ENCODE results near the gene CBX5.
"Not testable (repeated sequence)": the region's sequence is repeated elsewhere in the genome, so short reads cannot be mapped to it uniquely, and the experiment has no call there.

CBX5 gene

GRCh38 chr12:54196396-54196795 is 83.5 kb downstream of the CBX5 start:
- no peak overlapping the region for H3K4me3 ChIP-seq (ENCODE audit: low read length)
- TF ChIP-seq ZNF274 (IDR thresholded peaks at IDR 0.05; ENCODE audit: low read depth, low read length): no peak

DNA sequence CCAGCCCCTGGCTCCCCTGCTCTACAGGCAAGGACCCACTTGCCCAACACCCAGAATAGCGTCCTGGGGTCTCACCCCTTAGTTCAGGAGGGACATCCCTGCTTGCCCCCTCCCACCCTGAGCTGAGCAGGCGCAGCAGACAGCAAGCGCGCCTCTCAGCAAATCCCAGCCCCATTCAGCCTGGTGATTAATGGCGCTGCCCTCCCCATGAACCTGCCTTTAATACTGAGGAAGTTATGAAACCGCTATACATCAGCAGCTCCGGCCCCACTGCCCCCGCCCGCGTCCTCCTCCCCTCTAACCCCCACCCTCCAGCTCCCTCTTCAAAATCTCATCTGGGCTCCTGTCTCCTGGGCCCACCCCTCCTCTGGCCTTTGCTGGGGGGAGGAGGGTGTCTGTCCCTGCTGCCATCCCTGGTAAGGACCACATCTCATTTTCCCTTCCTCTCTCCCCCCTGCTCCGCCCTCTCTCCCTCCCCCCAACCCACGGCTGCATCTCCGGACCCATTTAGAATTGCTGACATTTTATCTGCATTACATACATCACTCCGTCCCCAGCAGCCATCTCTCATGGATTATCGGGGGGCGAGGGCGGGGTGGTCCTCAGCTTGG is 84.1 kb downstream of the CBX5 start:
- no peak overlapping the region for H3K4me3 ChIP-seq (ENCODE audit: low read length)
- no peak for TF ChIP-seq ZNF274 (IDR thresholded peaks at IDR 0.05; ENCODE audit: low read depth, low read length)

DNA sequence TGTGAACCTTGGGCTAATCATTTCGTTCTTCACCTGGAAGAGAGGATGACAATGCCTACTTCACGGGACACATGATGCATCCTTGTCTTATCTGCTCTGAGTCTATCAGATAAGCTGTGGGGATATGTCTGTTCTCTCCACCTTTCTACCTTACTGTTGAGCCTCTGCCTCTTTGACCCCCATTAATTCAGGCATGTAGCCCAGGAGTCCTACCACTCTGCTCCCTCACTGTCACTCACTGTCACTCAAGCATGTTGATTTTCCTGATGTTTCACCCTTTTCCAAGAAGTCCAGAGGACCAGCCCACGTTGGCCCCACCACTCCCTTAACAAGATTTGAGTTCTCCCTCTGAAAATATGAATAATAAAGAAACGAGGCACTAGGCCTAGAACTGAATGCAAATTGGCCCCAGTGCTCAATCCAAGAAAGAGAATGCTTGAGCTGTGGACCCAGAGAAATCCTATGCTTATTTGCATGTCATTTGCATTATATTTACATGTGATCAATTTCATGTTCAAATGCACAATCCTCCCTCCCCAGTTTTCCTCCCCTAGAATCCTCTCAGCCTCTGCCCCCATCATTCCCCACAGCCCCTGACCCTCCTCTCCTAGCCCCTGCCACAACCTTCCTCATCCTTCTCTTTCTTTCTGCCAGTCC is 84.7 kb downstream of the CBX5 start:
- TF ChIP-seq ZNF274 (IDR thresholded peaks at IDR 0.05; ENCODE audit: low read depth, low read length): no peak
- H3K4me3 ChIP-seq (ENCODE audit: low read length): no peak overlapping the region

GRCh38 chr12:54194611-54195010 is 85.3 kb downstream of the CBX5 start:
- H3K4me3 ChIP-seq (ENCODE audit: low read length): not testable (repeated sequence)

DNA sequence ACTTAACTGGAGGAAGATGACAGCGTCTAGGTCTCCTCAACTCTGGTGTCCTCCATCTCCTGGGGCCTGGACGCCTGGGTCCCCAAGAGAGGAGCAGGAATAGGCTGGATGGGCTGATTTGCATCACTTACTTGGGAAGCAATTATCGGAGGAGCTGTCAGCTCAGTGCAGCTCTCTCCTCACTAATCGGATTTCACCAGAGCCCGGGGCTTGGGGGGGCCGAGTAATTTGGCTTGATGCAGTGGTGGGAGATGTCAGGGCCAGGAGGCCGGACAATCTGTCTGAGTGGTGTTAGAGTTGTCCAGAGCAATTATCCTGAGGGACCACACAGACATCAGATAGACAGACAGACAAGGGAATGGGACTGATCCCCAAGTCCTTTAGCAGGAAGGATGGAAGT is 86.5 kb downstream of the CBX5 start:
- H3K4me3 ChIP-seq (ENCODE audit: low read length): no peak overlapping the region
- no peak for TF ChIP-seq ZNF274 (IDR thresholded peaks at IDR 0.05; ENCODE audit: low read depth, low read length)

GRCh38 chr12:54191550-54192022 is 88.3 kb downstream of the CBX5 start:
- H3K4me3 ChIP-seq (ENCODE audit: low read length): no peak overlapping the region
- TF ChIP-seq ZNF274 (IDR thresholded peaks at IDR 0.05; ENCODE audit: low read depth, low read length): no peak

- no peak for TF ChIP-seq ZNF274 (IDR thresholded peaks at IDR 0.05; ENCODE audit: low read depth, low read length)
- H3K4me3 ChIP-seq (ENCODE audit: low read length): no peak overlapping the region
These were observed 88.8 kb downstream of the CBX5 start for GRCh38 chr12:54191126-54191525.

DNA sequence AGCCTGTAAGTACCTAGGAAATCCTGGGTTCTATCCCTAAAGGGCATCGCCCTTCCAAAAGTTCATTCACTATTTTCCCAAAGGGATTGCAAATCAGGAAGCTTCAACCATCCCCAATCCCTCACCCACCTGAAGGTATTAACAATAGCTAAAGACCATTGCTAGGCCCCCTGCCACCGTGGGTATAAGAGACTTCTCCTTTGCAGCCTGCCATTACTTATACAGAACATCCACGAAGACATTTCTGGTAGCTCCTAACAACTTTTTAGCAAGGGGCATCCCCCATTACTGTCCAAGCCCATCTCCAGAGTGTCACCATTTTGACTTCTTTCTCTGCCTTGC is 90.8 kb downstream of the CBX5 start:
- no peak for TF ChIP-seq ZNF274 (IDR thresholded peaks at IDR 0.05; ENCODE audit: low read depth, low read length)
- H3K4me3 ChIP-seq (ENCODE audit: low read length): peak overlapping the region; percentile 32; the same call in 1 of the 2 replicates

GRCh38 chr12:54187075-54187474 is 92.8 kb downstream of the CBX5 start:
- no peak overlapping the region for H3K4me3 ChIP-seq (ENCODE audit: low read length)
- no peak for TF ChIP-seq ZNF274 (IDR thresholded peaks at IDR 0.05; ENCODE audit: low read depth, low read length)

GRCh38 chr12:54185919-54186318 is 94.0 kb downstream of the CBX5 start:
- no peak for TF ChIP-seq ZNF274 (IDR thresholded peaks at IDR 0.05; ENCODE audit: low read depth, low read length)

GRCh38 chr12:54185297-54185696 is 94.6 kb downstream of the CBX5 start:
- not testable (repeated sequence) for H3K4me3 ChIP-seq (ENCODE audit: low read length)

More at GRCh38 chr12:54185919-54186318, 94.0 kb downstream of the CBX5 start:
- no peak overlapping the region for H3K4me3 ChIP-seq (ENCODE audit: low read length)

DNA sequence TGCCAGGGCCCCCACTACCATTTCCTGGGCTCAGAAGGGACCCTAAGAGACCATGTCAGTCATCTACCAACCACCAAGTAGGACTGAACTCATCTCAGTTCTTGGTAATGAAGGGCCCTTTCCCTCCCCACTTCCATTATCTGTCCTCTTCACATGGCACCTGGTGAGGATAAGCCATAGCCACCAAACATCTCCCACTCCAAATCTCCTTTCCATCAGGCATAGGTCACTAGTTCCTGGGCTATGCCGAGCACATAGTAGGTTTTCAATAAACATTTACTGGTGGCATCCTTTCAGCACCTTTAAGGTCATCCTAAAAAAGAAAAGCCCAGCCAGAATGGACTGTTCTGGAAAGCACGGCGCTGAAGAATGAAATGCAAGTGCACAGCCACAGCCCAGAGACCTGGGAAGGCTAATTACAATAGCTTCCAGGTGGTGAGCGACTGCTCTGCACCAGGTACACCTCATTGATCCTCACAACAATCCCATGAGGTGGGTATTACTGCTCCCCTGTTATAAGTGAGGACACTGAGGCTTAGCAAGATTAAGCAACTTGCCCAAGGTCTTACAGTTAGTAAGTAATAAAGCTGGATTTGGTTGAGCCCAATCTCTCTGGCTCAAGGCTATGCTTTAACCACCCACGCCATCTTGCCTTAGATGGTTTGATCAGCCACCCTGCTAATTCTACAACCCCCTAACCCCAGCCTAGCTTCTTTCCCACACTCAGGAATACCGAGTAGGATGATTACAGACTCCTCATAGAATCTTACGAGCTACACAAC is 95.7 kb downstream of the CBX5 start:
- TF ChIP-seq ZNF274 (IDR thresholded peaks at IDR 0.05; ENCODE audit: low read depth, low read length): no peak

GRCh38 chr12:54182981-54183380 is 96.9 kb downstream of the CBX5 start:
- no peak overlapping the region for H3K4me3 ChIP-seq (ENCODE audit: low read length)
- TF ChIP-seq ZNF274 (IDR thresholded peaks at IDR 0.05; ENCODE audit: low read depth, low read length): no peak

More for the DNA sequence above, 95.7 kb downstream of the CBX5 start:
- no peak overlapping the region for H3K4me3 ChIP-seq (ENCODE audit: low read length)

DNA sequence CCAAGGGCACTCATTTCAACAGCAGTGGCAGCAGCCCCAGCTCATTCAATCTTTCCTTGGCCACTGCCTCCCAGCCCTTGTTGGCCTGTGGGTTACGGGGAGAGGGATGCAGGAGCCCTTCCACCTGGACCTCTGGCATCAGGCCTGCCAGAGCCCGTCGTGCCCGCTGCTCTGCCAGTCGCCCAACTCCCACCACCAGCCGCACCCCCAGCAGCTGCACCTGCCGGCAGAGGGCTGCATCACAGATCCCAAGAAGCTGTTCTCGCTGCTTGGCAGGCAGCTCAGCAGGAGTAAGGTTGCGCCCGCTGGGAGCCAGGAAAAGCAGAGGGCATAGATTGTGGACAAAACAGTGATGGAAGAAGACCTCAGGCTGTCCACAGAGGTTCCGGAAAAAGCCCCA is 97.8 kb downstream of the CBX5 start:
- no peak for TF ChIP-seq ZNF274 (IDR thresholded peaks at IDR 0.05; ENCODE audit: low read depth, low read length)

More for the DNA sequence above, 97.8 kb downstream of the CBX5 start:
- no peak overlapping the region for H3K4me3 ChIP-seq (ENCODE audit: low read length)

Data from GM08714 (cell line).